Putamen (tissue), 1 donor: Measurements from ENCODE around the gene TFAP2E.

Source experiments
- DNase-seq: peaks from one replicate; pipeline ENCODE4 v3.0.0-alpha.2; 2016; ENCODE audit warnings: low spot score

Gene TFAP2E

GRCh38 chr1:35644204-35644603 is 71.1 kb downstream of the TFAP2E start:
- no peak for DNase-seq
